ENCODE results near the gene FERMT2. TPM values are rescaled to one million over a fixed set of nuclear protein-coding genes. Genes with fewer than 3 reads are reported as not detected.
"Not testable (repeated sequence)": the region's sequence is repeated elsewhere in the genome, so short reads cannot be mapped to it uniquely, and the experiment has no call there.

Gene FERMT2
- total RNA-seq, 1 experiment from 2014 or later = 40.8 TPM

- in situ Hi-C loops (cut with HindIII; ENCODE audit: low pct_unique_long_range_greater_than_20kb, low sequenced_read_pairs) = no loop called here
- DNase-seq (ENCODE audit: low read depth, low spot score) = no peak
Observed at GRCh38 chr14:52878946-52879345, 71.9 kb downstream of the FERMT2 start.

DNA sequence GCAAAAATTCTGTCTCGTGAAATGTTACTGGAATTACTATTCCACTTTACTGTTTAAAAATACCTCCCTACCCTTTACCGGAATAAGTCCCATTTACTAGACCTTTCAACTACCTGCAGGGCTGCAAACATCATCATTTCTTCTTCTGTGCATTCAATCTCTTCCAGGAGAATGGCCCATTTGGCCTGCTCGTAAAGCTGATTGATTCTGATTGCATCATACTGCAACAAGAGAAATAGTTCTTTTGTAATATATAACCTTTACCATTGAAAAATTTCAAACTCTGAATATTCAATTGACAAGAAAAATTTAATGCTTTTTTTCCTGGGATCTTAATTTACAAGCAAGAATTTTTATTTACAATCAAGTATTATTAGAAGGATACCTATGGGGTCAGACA, 72.4 kb downstream of the FERMT2 start:
- in situ Hi-C loops (cut with HindIII; ENCODE audit: low pct_unique_long_range_greater_than_20kb, low sequenced_read_pairs) = no loop called here
- no peak for DNase-seq (ENCODE audit: low read depth, low spot score)

DNA sequence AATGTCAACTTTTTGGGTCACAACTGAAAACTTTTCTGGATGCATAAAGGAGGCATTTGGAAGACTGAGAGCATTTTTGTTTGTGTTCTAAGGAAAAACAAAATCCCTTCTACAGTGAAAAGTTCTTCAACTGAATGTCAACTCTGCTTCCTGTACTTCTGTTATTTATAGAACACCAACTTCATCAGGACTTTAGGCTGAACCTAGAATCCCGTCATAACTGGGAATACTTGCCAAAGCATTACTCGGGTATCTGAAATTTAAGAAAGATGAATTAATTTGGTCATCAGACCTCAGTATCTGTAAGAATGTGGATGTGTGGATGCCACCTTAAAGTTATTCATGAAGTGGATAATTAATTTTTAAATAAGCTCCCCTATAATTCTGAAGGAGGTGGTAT, 73.2 kb downstream of the FERMT2 start:
- in situ Hi-C loops (cut with HindIII; ENCODE audit: low pct_unique_long_range_greater_than_20kb, low sequenced_read_pairs) = no loop called here
- DNase-seq (ENCODE audit: low read depth, low spot score) = no peak

GRCh38 chr14:52876806-52877205, 74.0 kb downstream of the FERMT2 start:
- in situ Hi-C loops (cut with HindIII; ENCODE audit: low pct_unique_long_range_greater_than_20kb, low sequenced_read_pairs) = no loop called here
- DNase-seq (ENCODE audit: low read depth, low spot score) = no peak

DNA sequence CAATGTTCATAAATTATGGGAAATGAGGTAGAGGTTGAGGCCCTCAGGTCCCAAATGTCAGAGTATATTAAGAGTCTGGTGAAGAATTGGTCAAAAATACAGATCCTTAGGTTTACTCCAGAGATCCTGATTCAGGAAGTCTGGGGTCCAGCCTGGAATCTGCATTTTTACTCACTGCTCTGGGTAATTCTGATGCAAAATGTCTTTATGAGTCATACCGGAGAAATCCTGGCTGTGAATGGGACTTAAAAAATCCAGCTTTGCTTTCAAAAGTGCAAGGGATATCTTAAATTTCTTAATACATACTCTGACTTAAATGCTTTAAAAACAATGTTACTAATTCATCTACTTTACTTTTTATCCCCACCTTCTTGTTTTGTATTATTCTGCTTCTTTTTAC, 74.5 kb downstream of the FERMT2 start:
- in situ Hi-C loops (cut with HindIII; ENCODE audit: low pct_unique_long_range_greater_than_20kb, low sequenced_read_pairs) = no loop called here
- DNase-seq (ENCODE audit: low read depth, low spot score) = no peak

DNA sequence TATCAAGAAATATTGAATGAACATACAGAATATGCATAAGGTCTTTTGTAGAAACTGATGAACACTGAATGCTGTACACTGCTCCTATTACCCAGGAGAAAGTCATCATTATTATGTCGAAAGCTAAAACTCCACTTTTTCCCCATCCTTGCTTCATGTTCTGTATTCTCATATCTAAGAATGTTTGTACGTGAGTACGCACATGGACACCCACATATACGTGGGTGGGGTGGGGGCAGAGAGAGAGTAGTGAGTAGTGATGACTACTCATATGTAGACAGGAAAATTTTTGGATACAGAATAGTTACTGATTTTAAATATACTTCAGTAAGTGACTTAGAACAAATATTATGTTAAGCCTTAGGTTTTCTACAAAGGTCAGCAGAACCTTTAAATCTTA, 75.1 kb downstream of the FERMT2 start:
- in situ Hi-C loops (cut with HindIII; ENCODE audit: low pct_unique_long_range_greater_than_20kb, low sequenced_read_pairs) = no loop called here
- no peak for DNase-seq (ENCODE audit: low read depth, low spot score)

DNA sequence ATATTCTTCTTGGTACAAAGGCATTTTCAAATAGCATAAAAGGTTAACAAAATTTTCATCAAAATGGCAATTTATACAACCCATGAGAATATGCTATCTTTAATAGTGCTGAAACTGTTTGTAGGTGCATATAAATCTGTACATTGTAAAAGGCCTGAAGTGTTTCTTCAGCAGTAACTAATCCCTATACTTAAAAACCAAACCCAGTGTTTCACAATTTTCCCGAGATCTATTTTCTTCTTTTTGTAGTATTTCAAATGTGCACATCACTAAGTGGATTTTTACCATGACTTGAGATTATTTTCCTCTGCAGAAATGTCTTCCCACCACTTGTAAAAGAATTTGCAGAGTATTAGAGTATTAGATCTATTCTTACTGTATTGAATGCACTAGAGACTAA, 76.5 kb downstream of the FERMT2 start:
- in situ Hi-C loops (cut with HindIII; ENCODE audit: low pct_unique_long_range_greater_than_20kb, low sequenced_read_pairs) = no loop called here
- DNase-seq (ENCODE audit: low read depth, low spot score) = no peak

GRCh38 chr14:52873694-52874093, 77.2 kb downstream of the FERMT2 start:
- in situ Hi-C loops (cut with HindIII; ENCODE audit: low pct_unique_long_range_greater_than_20kb, low sequenced_read_pairs) = no loop called here
- DNase-seq (ENCODE audit: low read depth, low spot score) = peak; percentile 43

DNA sequence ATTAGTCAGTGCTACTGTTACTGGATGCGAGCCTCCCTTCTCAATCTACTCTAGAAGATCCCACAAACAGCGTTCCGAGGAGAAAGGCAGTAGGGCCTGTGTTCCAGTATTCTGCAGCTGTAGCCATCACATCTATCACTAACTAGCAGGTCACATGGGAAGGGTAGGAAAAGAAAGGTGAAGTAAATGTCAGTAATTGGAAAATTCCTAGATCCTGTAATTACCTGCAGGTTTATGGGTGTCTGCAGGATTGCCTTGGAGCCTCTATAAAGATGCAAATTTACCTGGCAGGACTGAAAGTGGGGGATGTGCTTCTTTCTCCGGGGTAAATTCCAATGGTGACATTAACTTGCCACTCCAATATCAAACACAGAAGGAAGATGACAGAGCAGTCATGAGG, 77.8 kb downstream of the FERMT2 start:
- in situ Hi-C loops (cut with HindIII; ENCODE audit: low pct_unique_long_range_greater_than_20kb, low sequenced_read_pairs) = no loop called here
- no peak for DNase-seq (ENCODE audit: low read depth, low spot score)

- in situ Hi-C loops (cut with HindIII; ENCODE audit: low pct_unique_long_range_greater_than_20kb, low sequenced_read_pairs) = no loop called here
- no peak for DNase-seq (ENCODE audit: low read depth, low spot score)
Observed at GRCh38 chr14:52871606-52872005, 79.2 kb downstream of the FERMT2 start.

DNA sequence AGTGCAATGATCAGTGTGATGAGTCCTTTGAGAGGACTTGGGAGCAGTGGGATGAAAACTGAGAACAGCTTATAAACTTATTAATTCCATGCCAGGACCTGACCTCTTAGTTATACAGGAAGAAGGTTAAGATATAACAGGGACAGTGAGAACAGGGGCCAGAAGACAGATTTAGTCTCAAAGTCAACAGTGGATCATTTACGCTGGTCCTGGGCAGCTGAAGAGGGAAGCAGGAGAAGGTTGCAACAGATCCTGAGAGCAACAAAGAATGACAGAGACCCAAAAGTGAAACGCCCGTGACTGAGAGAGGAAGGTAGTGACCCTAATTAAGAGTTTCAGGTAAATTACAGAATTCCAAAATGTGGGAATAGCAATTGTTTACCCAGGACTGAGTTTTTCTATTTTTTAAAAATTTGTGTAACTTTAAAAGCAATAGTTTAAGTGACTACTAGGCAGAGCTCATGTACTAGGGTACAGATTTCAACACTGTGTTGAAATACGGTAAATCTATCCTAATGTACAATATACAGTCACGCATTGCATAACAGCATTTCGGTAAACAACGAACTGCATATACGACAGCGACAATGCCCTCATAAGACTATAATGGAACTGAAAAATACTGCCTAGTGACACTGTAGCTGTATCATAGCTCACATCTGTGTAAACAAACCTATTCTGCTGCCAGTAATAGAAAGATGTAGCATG, 81.8 kb downstream of the FERMT2 start:
- DNase-seq (ENCODE audit: low read depth, low spot score) = no peak
- in situ Hi-C loops (cut with HindIII; ENCODE audit: low pct_unique_long_range_greater_than_20kb, low sequenced_read_pairs) = no loop called here

DNA sequence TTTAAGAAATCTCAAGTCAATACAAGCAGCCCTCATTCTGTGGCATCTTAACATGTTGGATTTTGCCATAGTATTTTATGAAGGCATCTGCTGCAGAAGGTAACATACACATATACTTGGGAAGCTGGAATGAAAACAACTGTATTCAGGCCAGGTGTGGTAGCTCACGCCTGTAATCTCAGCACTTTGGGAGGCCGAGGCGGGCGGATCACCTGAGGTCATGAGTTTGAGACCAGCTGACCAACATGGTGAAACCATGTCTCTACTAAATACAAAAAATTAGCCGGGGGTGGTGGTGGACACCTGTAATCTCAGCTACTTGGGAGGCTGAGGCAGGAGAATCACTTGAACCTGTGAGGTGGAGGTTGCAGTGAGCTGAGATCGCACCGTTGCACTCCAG, 86.0 kb downstream of the FERMT2 start:
- in situ Hi-C loops (cut with HindIII; ENCODE audit: low pct_unique_long_range_greater_than_20kb, low sequenced_read_pairs); DNase-seq (ENCODE audit: low read depth, low spot score): not testable (repeated sequence)

DNA sequence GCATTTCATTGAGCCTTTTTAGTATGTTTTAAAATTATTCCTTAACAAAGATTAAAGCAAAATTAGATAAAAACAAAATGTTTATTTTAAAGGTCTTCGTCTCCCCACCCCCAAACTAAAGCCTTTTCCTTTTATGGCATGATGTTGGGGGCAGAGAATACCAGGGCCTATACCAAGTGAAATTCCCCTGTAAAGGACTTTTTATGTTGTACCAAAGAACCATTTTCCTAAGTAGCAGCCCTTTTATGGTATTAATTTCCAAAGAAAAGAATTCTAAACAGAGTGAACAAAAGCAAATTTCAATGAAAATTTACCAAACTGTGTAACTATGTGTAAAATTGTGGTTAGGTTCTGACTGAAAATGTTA, 87.5 kb downstream of the FERMT2 start:
- in situ Hi-C loops (cut with HindIII; ENCODE audit: low pct_unique_long_range_greater_than_20kb, low sequenced_read_pairs) = no loop called here
- no peak for DNase-seq (ENCODE audit: low read depth, low spot score)

- in situ Hi-C loops (cut with HindIII; ENCODE audit: low pct_unique_long_range_greater_than_20kb, low sequenced_read_pairs) = no loop called here
- DNase-seq (ENCODE audit: low read depth, low spot score) = peak; percentile 30
Observed at GRCh38 chr14:52862632-52863333, 88.1 kb downstream of the FERMT2 start.

DNA sequence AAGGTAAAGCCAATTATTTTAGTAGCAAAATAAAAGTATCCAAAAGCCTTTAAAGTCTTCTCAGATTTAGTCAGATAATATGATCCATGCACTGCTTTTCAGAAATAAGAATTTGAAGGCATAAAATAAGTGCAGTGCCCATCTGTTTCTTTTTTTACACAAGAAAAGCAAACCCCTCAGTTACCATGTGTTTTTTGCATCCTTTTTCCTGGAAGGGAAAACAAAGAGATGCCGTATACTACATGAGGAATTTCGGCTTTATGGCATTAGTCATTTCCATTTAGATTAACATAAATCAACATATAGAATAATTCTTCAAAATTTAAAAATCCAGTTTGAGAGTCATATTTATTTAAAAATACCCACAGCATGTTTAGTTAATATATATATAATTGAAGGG, 89.4 kb downstream of the FERMT2 start:
- no peak for DNase-seq (ENCODE audit: low read depth, low spot score)
- in situ Hi-C loops (cut with HindIII; ENCODE audit: low pct_unique_long_range_greater_than_20kb, low sequenced_read_pairs) = no loop called here

GRCh38 chr14:52860910-52861309, 89.9 kb downstream of the FERMT2 start:
- in situ Hi-C loops (cut with HindIII; ENCODE audit: low pct_unique_long_range_greater_than_20kb, low sequenced_read_pairs) = no loop called here
- no peak for DNase-seq (ENCODE audit: low read depth, low spot score)

DNA sequence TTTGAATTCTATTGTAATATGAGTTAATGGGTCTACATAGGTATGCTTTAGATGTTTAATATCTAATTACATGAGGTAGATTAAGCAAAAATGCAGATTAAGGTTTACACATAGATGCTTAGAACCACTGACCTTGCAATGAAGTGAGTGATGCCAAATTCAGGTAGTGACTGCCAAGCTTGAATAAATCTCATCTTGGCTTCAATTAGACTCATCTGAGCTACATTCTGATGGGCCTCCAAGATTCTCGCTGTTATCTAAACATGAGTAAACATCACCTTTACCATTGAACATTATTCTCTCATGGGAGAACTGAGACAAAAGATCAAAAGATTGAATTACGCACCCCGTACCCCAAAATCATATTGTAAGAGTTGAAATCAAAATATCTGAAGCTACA, 90.6 kb downstream of the FERMT2 start:
- DNase-seq (ENCODE audit: low read depth, low spot score) = no peak
- in situ Hi-C loops (cut with HindIII; ENCODE audit: low pct_unique_long_range_greater_than_20kb, low sequenced_read_pairs) = no loop called here

DNA sequence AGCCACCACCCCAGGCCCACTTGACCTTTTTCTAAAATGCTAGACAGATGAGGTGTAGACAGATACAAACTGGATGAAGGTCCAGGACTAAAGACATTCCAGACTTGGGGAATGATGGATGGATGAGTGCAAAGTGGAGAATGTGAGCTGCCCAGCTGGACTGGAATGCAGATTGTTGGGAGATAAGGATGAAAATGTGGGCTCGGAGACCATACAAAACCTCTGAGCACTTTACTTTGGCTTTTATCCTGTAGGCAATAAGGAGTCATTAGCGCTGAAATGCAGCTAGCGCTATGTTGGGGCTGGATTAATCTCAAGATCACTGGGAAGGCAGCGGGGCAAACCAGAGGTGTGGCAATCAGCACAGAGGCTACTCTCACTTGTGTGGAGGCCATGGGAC, 94.7 kb downstream of the FERMT2 start:
- in situ Hi-C loops (cut with HindIII; ENCODE audit: low pct_unique_long_range_greater_than_20kb, low sequenced_read_pairs) = no loop called here
- DNase-seq (ENCODE audit: low read depth, low spot score) = no peak

- no peak for DNase-seq (ENCODE audit: low read depth, low spot score)
- in situ Hi-C loops (cut with HindIII; ENCODE audit: low pct_unique_long_range_greater_than_20kb, low sequenced_read_pairs) = no loop called here
Observed at GRCh38 chr14:52853522-52853854, 97.4 kb downstream of the FERMT2 start.

All from SK-MEL-5 (cell line).